Measurements from ENCODE around the gene SLC1A3. TPM values are rescaled to one million over a fixed set of nuclear protein-coding genes. Genes with fewer than 3 reads are reported as not detected.

SLC1A3 gene
- total and polyA plus RNA-seq, 2 donors (not counting 1 experiment from before 2014, with no cell fraction given) = 0.37 TPM; not detected in 1

DNA sequence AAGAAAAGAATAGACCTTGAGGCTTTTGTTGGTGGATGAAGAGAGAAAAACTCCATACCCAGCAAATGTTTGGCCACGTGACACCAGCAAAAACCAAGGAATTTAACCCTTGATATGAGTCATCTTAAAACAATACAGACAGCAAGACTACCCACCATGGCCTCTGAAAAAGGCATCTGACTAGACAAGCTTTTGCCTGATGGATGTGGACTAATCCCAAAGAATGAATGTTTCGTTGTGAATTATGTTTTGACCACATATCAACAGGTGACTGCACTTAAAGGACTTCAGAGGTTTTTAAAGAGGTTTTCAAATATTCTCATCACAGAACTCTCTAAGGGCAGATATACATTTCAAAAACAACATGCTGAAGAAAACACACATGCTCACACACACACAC is 33.0 kb upstream of the SLC1A3 start:
- H3K4me1 ChIP-seq (ENCODE audit: control insufficient read depth in 2 of 2, insufficient read depth in 2 of 2, low read length in 2 of 2) = no peaks in the 10 kb centered on the region
- no CpG with 5 or more reads among the region's 2 CpGs for WGBS (ENCODE audit: insufficient coverage)
- no peaks in the 10 kb centered on the region for H3K79me2 ChIP-seq (ENCODE audit: control insufficient read depth, insufficient read depth, low read length)
- no peak overlapping the region for H3K9ac ChIP-seq (ENCODE audit: low read length)
- H3K27me3 ChIP-seq (replicated peaks in 1 of 4; ENCODE audit: control extremely low read depth in 1 of 4, control insufficient read depth in 3 of 4, insufficient read depth in 4 of 4, low read length in 3 of 4) = no peaks in the 10 kb centered on the region
- H3K4me2 ChIP-seq (replicated peaks; ENCODE audit: low read depth, low read length, poor library complexity, severe bottlenecking) = no peak overlapping the region
- Mint-ChIP-seq H3K27me3 (no peaks in the 10 kb centered on the region), H3K27ac (no peak overlapping the region), H3K4me3 (no peak overlapping the region), H3K9me3 (ENCODE audit: insufficient read depth) (no peaks in the 10 kb centered on the region), H3K4me1 (no peaks in the 10 kb centered on the region)
- DNase-seq (no peak), ATAC-seq (ENCODE audit: low read depth) (no peak)
- CTCF ChIA-PET = no interaction called here
- TF ChIP-seq EZH2 (IDR thresholded peaks at IDR 0.05; ENCODE audit: borderline replicate concordance, insufficient read depth, low read depth, low read length, poor library complexity, severe bottlenecking) = no peak
- TF ChIP-seq, protein P1, sequence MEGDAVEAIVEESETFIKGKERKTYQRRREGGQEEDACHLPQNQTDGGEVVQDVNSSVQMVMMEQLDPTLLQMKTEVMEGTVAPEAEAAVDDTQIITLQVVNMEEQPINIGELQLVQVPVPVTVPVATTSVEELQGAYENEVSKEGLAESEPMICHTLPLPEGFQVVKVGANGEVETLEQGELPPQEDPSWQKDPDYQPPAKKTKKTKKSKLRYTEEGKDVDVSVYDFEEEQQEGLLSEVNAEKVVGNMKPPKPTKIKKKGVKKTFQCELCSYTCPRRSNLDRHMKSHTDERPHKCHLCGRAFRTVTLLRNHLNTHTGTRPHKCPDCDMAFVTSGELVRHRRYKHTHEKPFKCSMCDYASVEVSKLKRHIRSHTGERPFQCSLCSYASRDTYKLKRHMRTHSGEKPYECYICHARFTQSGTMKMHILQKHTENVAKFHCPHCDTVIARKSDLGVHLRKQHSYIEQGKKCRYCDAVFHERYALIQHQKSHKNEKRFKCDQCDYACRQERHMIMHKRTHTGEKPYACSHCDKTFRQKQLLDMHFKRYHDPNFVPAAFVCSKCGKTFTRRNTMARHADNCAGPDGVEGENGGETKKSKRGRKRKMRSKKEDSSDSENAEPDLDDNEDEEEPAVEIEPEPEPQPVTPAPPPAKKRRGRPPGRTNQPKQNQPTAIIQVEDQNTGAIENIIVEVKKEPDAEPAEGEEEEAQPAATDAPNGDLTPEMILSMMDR (IDR thresholded peaks at IDR 0.05) = no peak
- no peak overlapping the region for H3K27ac ChIP-seq (ENCODE audit: low read length in 2 of 2)
- H3K9me3 ChIP-seq (ENCODE audit: control extremely low read depth in 1 of 3, control insufficient read depth in 2 of 3, insufficient read depth in 1 of 3, low read length in 2 of 3) = no peaks in the 10 kb centered on the region
- no peaks in the 10 kb centered on the region for H3K36me3 ChIP-seq (replicated peaks in 1 of 2; ENCODE audit: control extremely low read depth in 1 of 2, control insufficient read depth in 1 of 2, extremely low read depth in 1 of 2, insufficient read depth in 2 of 2, low read length in 1 of 2)
- no peak overlapping the region for H3K4me3 ChIP-seq (ENCODE audit: control extremely low read depth in 1 of 5, extremely low read depth in 1 of 5, insufficient read depth in 1 of 5, low read depth in 2 of 5, low read length in 4 of 5)
- intact Hi-C loops (cut with micrococcal nuclease) = no loop called here
- no peaks in the 10 kb centered on the region for H4K20me1 ChIP-seq (ENCODE audit: control insufficient read depth, insufficient read depth, low read length, poor library complexity, severe bottlenecking)
- no peak overlapping the region for H2AFZ ChIP-seq (ENCODE audit: insufficient read depth, low read depth, low read length, poor library complexity, severe bottlenecking)
- POLR2A ChIA-PET = no interaction called here

DNA sequence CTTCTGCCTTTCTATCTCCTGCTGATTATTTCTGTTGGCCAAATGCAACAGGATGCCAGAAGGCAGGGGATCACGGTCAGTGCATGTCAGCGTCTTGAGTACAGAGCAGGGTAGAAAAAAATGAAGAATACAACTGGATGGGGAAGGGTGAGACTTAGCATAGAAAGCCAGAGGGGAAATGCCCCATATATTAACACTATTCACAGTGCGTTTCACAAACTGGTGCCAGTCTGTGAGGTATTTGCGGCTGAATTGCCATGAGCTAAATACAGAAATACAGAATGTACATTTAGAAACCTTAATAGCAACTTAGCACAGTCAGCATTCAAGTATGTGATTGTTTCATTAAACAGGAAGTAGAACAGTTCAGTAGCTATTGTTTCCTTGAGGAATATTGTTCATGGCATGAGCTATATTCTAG is 31.0 kb upstream of the SLC1A3 start:
- H3K9ac ChIP-seq (ENCODE audit: low read length) = no peak overlapping the region
- no peaks in the 10 kb centered on the region for H3K9me3 Mint-ChIP-seq (ENCODE audit: insufficient read depth)
- no peak for ATAC-seq (ENCODE audit: low read depth)

More for the DNA sequence above, 31.0 kb upstream of the SLC1A3 start:
- POLR2A ChIA-PET = no interaction called here
- H3K4me3 Mint-ChIP-seq = no peak overlapping the region
- H3K27me3 ChIP-seq (replicated peaks in 1 of 4; ENCODE audit: control extremely low read depth in 1 of 4, control insufficient read depth in 3 of 4, insufficient read depth in 4 of 4, low read length in 3 of 4) = no peaks in the 10 kb centered on the region
- no peaks in the 10 kb centered on the region for H3K36me3 ChIP-seq (replicated peaks in 1 of 2; ENCODE audit: control extremely low read depth in 1 of 2, control insufficient read depth in 1 of 2, extremely low read depth in 1 of 2, insufficient read depth in 2 of 2, low read length in 1 of 2)
- no peak overlapping the region for H3K27ac Mint-ChIP-seq
- CTCF ChIA-PET = no interaction called here
- H3K4me2 ChIP-seq (replicated peaks; ENCODE audit: low read depth, low read length, poor library complexity, severe bottlenecking) = no peak overlapping the region
- WGBS (ENCODE audit: insufficient coverage) = no CpG with 5 or more reads among the region's 4 CpGs
- no peaks in the 10 kb centered on the region for H3K79me2 ChIP-seq (ENCODE audit: control insufficient read depth, insufficient read depth, low read length)
- no peaks in the 10 kb centered on the region for H3K4me1 ChIP-seq (ENCODE audit: control insufficient read depth in 2 of 2, insufficient read depth in 2 of 2, low read length in 2 of 2)
- H3K4me3 ChIP-seq (ENCODE audit: control extremely low read depth in 1 of 5, extremely low read depth in 1 of 5, insufficient read depth in 1 of 5, low read depth in 2 of 5, low read length in 4 of 5) = no peak overlapping the region
- H3K27me3 Mint-ChIP-seq = no peaks in the 10 kb centered on the region
- peaks cover 2% of the 10 kb centered on the region for H3K4me1 Mint-ChIP-seq
- no peak for DNase-seq
- H3K9me3 ChIP-seq (ENCODE audit: control extremely low read depth in 1 of 3, control insufficient read depth in 2 of 3, insufficient read depth in 1 of 3, low read length in 2 of 3) = no peaks in the 10 kb centered on the region
- no peak overlapping the region for H2AFZ ChIP-seq (ENCODE audit: insufficient read depth, low read depth, low read length, poor library complexity, severe bottlenecking)
- no peak for TF ChIP-seq EZH2 (IDR thresholded peaks at IDR 0.05; ENCODE audit: borderline replicate concordance, insufficient read depth, low read depth, low read length, poor library complexity, severe bottlenecking)
- TF ChIP-seq, protein P1 (IDR thresholded peaks at IDR 0.05) = no peak
- intact Hi-C loops (cut with micrococcal nuclease) = no loop called here
- H4K20me1 ChIP-seq (ENCODE audit: control insufficient read depth, insufficient read depth, low read length, poor library complexity, severe bottlenecking) = no peaks in the 10 kb centered on the region
- H3K27ac ChIP-seq (ENCODE audit: low read length in 2 of 2) = no peak overlapping the region

All from B cell (primary cell).